Progenitor cell of endocrine pancreas (in vitro differentiated cells): ENCODE measurements around the gene NR2C1. TPM values are rescaled to one million over a fixed set of nuclear protein-coding genes. Genes with fewer than 3 reads are reported as not detected.
A peak's percentile ranks its signal among the peaks of the same experiment; 100 is the strongest.

Experiments
- DNase-seq: peaks from one replicate; pipeline ENCODE4 v3.0.0; 2021; ENCODE audit warnings: low spot score; ENCODE audit not compliant: unreplicated experiment
- H3K27ac Mint-ChIP-seq: 2 replicates; pipeline ENCODE4 v1.8.0; 2021; ENCODE audit warnings: mild to moderate bottlenecking, moderate library complexity, mixed read lengths
- H3K27me3 Mint-ChIP-seq: 2 replicates; pipeline ENCODE4 v1.8.0; 2021; ENCODE audit warnings: mixed read lengths
- H3K36me3 Mint-ChIP-seq: 2 replicates; pipeline ENCODE4 v1.8.0; 2022; ENCODE audit warnings: mixed read lengths; ENCODE audit not compliant: insufficient read depth
- H3K4me1 Mint-ChIP-seq: 2 replicates; pipeline ENCODE4 v1.8.0; 2021; ENCODE audit warnings: low read depth, mixed read lengths
- H3K4me3 Mint-ChIP-seq: 2 replicates; pipeline ENCODE4 v1.8.0; 2021; ENCODE audit warnings: low read depth, mild to moderate bottlenecking, moderate library complexity, mixed read lengths
- H3K9me3 Mint-ChIP-seq: 2 replicates; pipeline ENCODE4 v1.8.0; 2021; ENCODE audit warnings: low read depth, mixed read lengths
- CTCF ChIP-seq: fragments of 200-600 bp; sonication (generic); IDR thresholded peaks from one replicate; pipeline ENCODE4 v1.5.0; 2021; ENCODE audit warnings: antibody characterized with exemption, mild to moderate bottlenecking; ENCODE audit not compliant: unreplicated experiment
- total RNA-seq: library from RNA; stranded (reverse); gene quantifications from 2 replicates; pipeline ENCODE4 v1.2.1, GENCODE V29; 2021

The NR2C1 gene
- total RNA-seq, 1 donor from 2014 or later: 58.9 TPM

- H3K27ac Mint-ChIP-seq: peak overlapping the region; percentile 81
- no peaks in the 10 kb centered on the region for H3K9me3 Mint-ChIP-seq
- no peaks in the 10 kb centered on the region for H3K27me3 Mint-ChIP-seq
- no peak for DNase-seq
- peaks cover 20% of the 10 kb centered on the region for H3K4me1 Mint-ChIP-seq
- H3K36me3 Mint-ChIP-seq: peaks cover 12% of the 10 kb centered on the region
- no peak overlapping the region for H3K4me3 Mint-ChIP-seq
- TF ChIP-seq CTCF: no peak
Measured at GRCh38 chr12:95083938-95084337, 10.5 kb upstream of the NR2C1 start.

GRCh38 chr12:95083471-95083870 lies 10.1 kb upstream of the NR2C1 start:
- no peaks in the 10 kb centered on the region for H3K9me3 Mint-ChIP-seq
- H3K27me3 Mint-ChIP-seq: no peaks in the 10 kb centered on the region
- no peak for TF ChIP-seq CTCF
- peak overlapping the region; percentile 81 for H3K27ac Mint-ChIP-seq
- H3K36me3 Mint-ChIP-seq: peaks cover 9% of the 10 kb centered on the region
- DNase-seq: no peak
- H3K4me3 Mint-ChIP-seq: no peak overlapping the region
- peaks cover 20% of the 10 kb centered on the region for H3K4me1 Mint-ChIP-seq

GRCh38 chr12:95077341-95077740 lies 3.9 kb upstream of the NR2C1 start:
- H3K4me3 Mint-ChIP-seq: no peak overlapping the region
- DNase-seq: no peak
- no peaks in the 10 kb centered on the region for H3K9me3 Mint-ChIP-seq
- peak overlapping the region; percentile 20 for H3K27ac Mint-ChIP-seq
- H3K27me3 Mint-ChIP-seq: no peaks in the 10 kb centered on the region
- peaks cover 1% of the 10 kb centered on the region for H3K4me1 Mint-ChIP-seq
- no peak for TF ChIP-seq CTCF
- no peaks in the 10 kb centered on the region for H3K36me3 Mint-ChIP-seq

- Mint-ChIP-seq H3K4me1 (peaks cover 1% of the 10 kb centered on the region), H3K27me3 (no peaks in the 10 kb centered on the region), H3K9me3 (no peaks in the 10 kb centered on the region), H3K27ac (no peak overlapping the region), H3K4me3 (no peak overlapping the region), H3K36me3 (no peaks in the 10 kb centered on the region)
- DNase-seq: no peak
- no peak for TF ChIP-seq CTCF
Measured at GRCh38 chr12:95074766-95075165, 1.3 kb upstream of the NR2C1 start.

GRCh38 chr12:95073698-95074520 lies 491 bp upstream of the NR2C1 start:
- H3K4me1 Mint-ChIP-seq: peaks cover 1% of the 10 kb centered on the region
- H3K27me3 Mint-ChIP-seq: no peaks in the 10 kb centered on the region
- peak overlapping the region; percentile 90 for H3K4me3 Mint-ChIP-seq
- H3K36me3 Mint-ChIP-seq: no peaks in the 10 kb centered on the region
- peak; percentile 84 for TF ChIP-seq CTCF
- H3K27ac Mint-ChIP-seq: peak overlapping the region; percentile 95
- no peak for DNase-seq
- H3K9me3 Mint-ChIP-seq: no peaks in the 10 kb centered on the region
